ENCODE data around the gene PLCB1.

PLCB1 gene

GRCh38 chr20:8470156-8470555, 338.1 kb downstream of the PLCB1 start:
- H3K4me1 ChIP-seq (ENCODE audit: low read depth, poor library complexity, severe bottlenecking), result peaks cover 9% of the 10 kb centered on the region
- H3K27ac ChIP-seq, result no peak overlapping the region
- no peak overlapping the region for H3K4me2 ChIP-seq
- H3K36me3 ChIP-seq (ENCODE audit: insufficient read depth), result no peaks in the 10 kb centered on the region
- no peak overlapping the region for H2AFZ ChIP-seq (ENCODE audit: low read depth)
- H4K20me1 ChIP-seq (ENCODE audit: insufficient read depth), result no peaks in the 10 kb centered on the region
- H3K27me3 ChIP-seq (ENCODE audit: insufficient read depth, low read depth), result no peaks in the 10 kb centered on the region
- no peak overlapping the region for H3K4me3 ChIP-seq (IDR thresholded peaks at IDR 0.05; ENCODE audit: insufficient read depth, low read depth, low read length)
- TF ChIP-seq, protein P1, sequence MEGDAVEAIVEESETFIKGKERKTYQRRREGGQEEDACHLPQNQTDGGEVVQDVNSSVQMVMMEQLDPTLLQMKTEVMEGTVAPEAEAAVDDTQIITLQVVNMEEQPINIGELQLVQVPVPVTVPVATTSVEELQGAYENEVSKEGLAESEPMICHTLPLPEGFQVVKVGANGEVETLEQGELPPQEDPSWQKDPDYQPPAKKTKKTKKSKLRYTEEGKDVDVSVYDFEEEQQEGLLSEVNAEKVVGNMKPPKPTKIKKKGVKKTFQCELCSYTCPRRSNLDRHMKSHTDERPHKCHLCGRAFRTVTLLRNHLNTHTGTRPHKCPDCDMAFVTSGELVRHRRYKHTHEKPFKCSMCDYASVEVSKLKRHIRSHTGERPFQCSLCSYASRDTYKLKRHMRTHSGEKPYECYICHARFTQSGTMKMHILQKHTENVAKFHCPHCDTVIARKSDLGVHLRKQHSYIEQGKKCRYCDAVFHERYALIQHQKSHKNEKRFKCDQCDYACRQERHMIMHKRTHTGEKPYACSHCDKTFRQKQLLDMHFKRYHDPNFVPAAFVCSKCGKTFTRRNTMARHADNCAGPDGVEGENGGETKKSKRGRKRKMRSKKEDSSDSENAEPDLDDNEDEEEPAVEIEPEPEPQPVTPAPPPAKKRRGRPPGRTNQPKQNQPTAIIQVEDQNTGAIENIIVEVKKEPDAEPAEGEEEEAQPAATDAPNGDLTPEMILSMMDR (conservative IDR thresholded peaks at IDR 0.05; ENCODE audit: low read depth, low read length), result no peak
- H3K9ac ChIP-seq, result no peak overlapping the region
- H3K79me2 ChIP-seq (ENCODE audit: insufficient read depth, low read depth), result no peaks in the 10 kb centered on the region

- Histone ChIP-seq H3K4me2 (no peak overlapping the region), H3K4me3 (IDR thresholded peaks at IDR 0.05; ENCODE audit: insufficient read depth, low read depth, low read length) (no peak overlapping the region)
Measured at GRCh38 chr20:8471465-8471864, 339.4 kb downstream of the PLCB1 start.

DNA sequence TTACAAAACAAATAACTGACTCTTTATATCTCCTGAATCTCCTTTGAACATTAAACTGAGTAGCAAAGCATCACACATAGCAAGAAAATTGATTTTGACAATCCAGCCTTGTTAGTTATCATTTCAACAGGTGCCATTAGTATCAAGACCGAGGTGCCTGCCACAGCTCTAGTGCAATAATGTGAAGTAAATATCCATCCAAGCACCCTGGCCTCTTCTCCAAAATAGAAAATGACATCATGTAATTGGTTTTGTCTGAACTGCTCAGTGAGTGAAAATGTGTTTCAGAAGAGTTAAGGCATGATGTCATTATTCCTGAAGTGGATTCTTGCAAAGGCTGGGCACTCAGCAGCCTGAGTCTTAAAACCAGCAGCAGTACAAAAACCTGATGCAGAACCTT, 341.4 kb downstream of the PLCB1 start:
- Histone ChIP-seq H3K27ac (no peak overlapping the region), H3K4me3 (IDR thresholded peaks at IDR 0.05; ENCODE audit: insufficient read depth, low read depth, low read length) (no peak overlapping the region), H3K79me2 (ENCODE audit: insufficient read depth, low read depth) (no peaks in the 10 kb centered on the region), H3K9ac (no peak overlapping the region), H3K27me3 (ENCODE audit: insufficient read depth, low read depth) (no peaks in the 10 kb centered on the region), H4K20me1 (ENCODE audit: insufficient read depth) (no peaks in the 10 kb centered on the region), H2AFZ (ENCODE audit: low read depth) (no peak overlapping the region), H3K36me3 (ENCODE audit: insufficient read depth) (no peaks in the 10 kb centered on the region), H3K4me1 (ENCODE audit: low read depth, poor library complexity, severe bottlenecking) (peaks cover 9% of the 10 kb centered on the region), H3K4me2 (no peak overlapping the region)
- TF ChIP-seq, protein P1 (conservative IDR thresholded peaks at IDR 0.05; ENCODE audit: low read depth, low read length), result no peak

More at GRCh38 chr20:8471465-8471864, 339.4 kb downstream of the PLCB1 start:
- Histone ChIP-seq H3K4me1 (ENCODE audit: low read depth, poor library complexity, severe bottlenecking) (peaks cover 9% of the 10 kb centered on the region), H3K79me2 (ENCODE audit: insufficient read depth, low read depth) (no peaks in the 10 kb centered on the region), H2AFZ (ENCODE audit: low read depth) (no peak overlapping the region), H3K36me3 (ENCODE audit: insufficient read depth) (no peaks in the 10 kb centered on the region), H4K20me1 (ENCODE audit: insufficient read depth) (no peaks in the 10 kb centered on the region), H3K27ac (no peak overlapping the region), H3K27me3 (ENCODE audit: insufficient read depth, low read depth) (no peaks in the 10 kb centered on the region), H3K9ac (no peak overlapping the region)
- TF ChIP-seq, protein P1 (conservative IDR thresholded peaks at IDR 0.05; ENCODE audit: low read depth, low read length), result no peak

DNA sequence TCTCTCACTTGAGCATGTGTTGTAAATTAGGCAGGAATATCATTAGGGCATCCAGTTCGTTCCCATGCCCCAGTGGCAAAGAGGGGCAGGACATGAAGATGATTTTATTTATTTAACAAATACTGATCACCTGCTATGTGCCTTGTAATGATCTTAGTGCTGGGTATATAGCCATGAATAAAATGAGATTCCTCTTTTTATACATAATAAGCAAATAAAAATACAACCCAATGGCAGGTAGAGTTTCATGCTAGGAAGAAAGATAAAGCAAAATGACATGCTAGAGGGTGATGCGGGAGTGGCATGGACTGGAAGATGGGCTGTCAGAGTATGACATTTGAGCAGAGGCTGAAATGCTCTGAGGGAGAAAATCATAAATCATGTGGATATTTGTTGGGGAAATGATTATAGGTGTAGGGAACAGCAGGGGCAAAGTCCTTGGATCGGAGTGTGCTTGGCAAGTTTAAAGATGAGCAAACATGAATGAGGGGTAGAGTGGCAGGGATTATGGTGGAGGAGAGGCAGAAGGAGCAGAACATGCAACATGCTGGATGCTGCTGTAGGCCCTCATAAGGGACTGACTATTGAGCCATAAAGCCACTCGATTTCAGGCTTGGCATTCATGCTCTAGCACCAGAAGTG, 342.1 kb downstream of the PLCB1 start:
- H3K27ac ChIP-seq, result no peak overlapping the region
- H3K4me3 ChIP-seq (IDR thresholded peaks at IDR 0.05; ENCODE audit: insufficient read depth, low read depth, low read length), result no peak overlapping the region
- H3K9ac ChIP-seq, result no peak overlapping the region
- H3K27me3 ChIP-seq (ENCODE audit: insufficient read depth, low read depth), result no peaks in the 10 kb centered on the region
- H3K4me1 ChIP-seq (ENCODE audit: low read depth, poor library complexity, severe bottlenecking), result peaks cover 9% of the 10 kb centered on the region
- H2AFZ ChIP-seq (ENCODE audit: low read depth), result no peak overlapping the region
- no peak overlapping the region for H3K4me2 ChIP-seq
- no peaks in the 10 kb centered on the region for H3K79me2 ChIP-seq (ENCODE audit: insufficient read depth, low read depth)
- H4K20me1 ChIP-seq (ENCODE audit: insufficient read depth), result no peaks in the 10 kb centered on the region
- TF ChIP-seq, protein P1 (conservative IDR thresholded peaks at IDR 0.05; ENCODE audit: low read depth, low read length), result no peak
- no peaks in the 10 kb centered on the region for H3K36me3 ChIP-seq (ENCODE audit: insufficient read depth)

Data from KMS-11 (cell line).